Caco-2 (cell line): ENCODE results near the gene FGF12. TPM values are rescaled to one million over a fixed set of nuclear protein-coding genes. Genes with fewer than 3 reads are reported as not detected.

ENCODE experiments used
- BruUV-seq: library from RNA; stranded (reverse); fragments of 400-500 nt; replicated peaks from 2 replicates; lab custom pipeline; 2021; lab: Mats Ljungman, UMichigan
- CTCF ChIA-PET: fragments of 300-600 bp; sonication (Branson Sonifier 250); formaldehyde crosslinking; loops from one replicate; lab custom pipeline; 2022; ENCODE audit warnings: antibody characterized with exemption; lab: Charles Lee
- POLR2A ChIA-PET: fragments of 300-600 bp; sonication (Branson Sonifier 250); formaldehyde crosslinking; loops from one replicate; lab custom pipeline; 2022; ENCODE audit warnings: antibody characterized with exemption; lab: Charles Lee
- DNase-seq, 2 experiments: peaks; one replicate each; pipeline versions ENCODE4 v3.0.0 to v3.0.0-alpha.2; 2020 to 2022
- H3K27me3 ChIP-seq: replicated peaks from 2 replicates; pipeline ENCODE4 v1.6.0; 2011; ENCODE audit warnings: low read length; ENCODE audit not compliant: control insufficient read depth, insufficient read depth
- H3K36me3 ChIP-seq: 2 replicates; pipeline ENCODE4 v1.5.1; 2011; ENCODE audit warnings: low read length; ENCODE audit not compliant: control insufficient read depth, insufficient read depth
- H3K4me1 ChIP-seq: fragments of 250-450 bp; sonication (Bioruptor Pico); 2 replicates; pipeline ENCODE4 v1.5.1; 2020; ENCODE audit warnings: mild to moderate bottlenecking
- H3K4me3 ChIP-seq: 2 replicates; pipeline ENCODE4 v1.5.1; 2011; ENCODE audit warnings: low read depth, mild to moderate bottlenecking, control low read depth, low read length
- H3K9me3 ChIP-seq: fragments of 250-450 bp; sonication (Bioruptor Pico); 2 replicates; pipeline ENCODE4 v1.5.1; 2020; ENCODE audit warnings: mild to moderate bottlenecking, moderate library complexity
- H3K27ac Mint-ChIP-seq: one replicate; pipeline ENCODE4 v1.8.0; 2022; ENCODE audit warnings: mixed read lengths; ENCODE audit not compliant: unreplicated experiment
- H3K27me3 Mint-ChIP-seq: one replicate; pipeline ENCODE4 v1.8.0; 2022; ENCODE audit warnings: mixed read lengths; ENCODE audit not compliant: insufficient read depth, unreplicated experiment
- H3K36me3 Mint-ChIP-seq: one replicate; pipeline ENCODE4 v1.8.0; 2022; ENCODE audit warnings: mild to moderate bottlenecking, mixed read lengths; ENCODE audit not compliant: insufficient read depth, unreplicated experiment
- H3K4me1 Mint-ChIP-seq: one replicate; pipeline ENCODE4 v1.8.0; 2022; ENCODE audit warnings: low read depth, mixed read lengths; ENCODE audit not compliant: unreplicated experiment
- H3K4me3 Mint-ChIP-seq: one replicate; pipeline ENCODE4 v1.8.0; 2022; ENCODE audit warnings: mild to moderate bottlenecking, moderate library complexity, mixed read lengths; ENCODE audit not compliant: unreplicated experiment
- H3K9me3 Mint-ChIP-seq: one replicate; pipeline ENCODE4 v1.8.0; 2022; ENCODE audit warnings: mixed read lengths; ENCODE audit not compliant: unreplicated experiment
- intact Hi-C: fragments of 100-400 bp; cut with micrococcal nuclease; formaldehyde crosslinking; loops from one replicate; pipeline ENCODE4 v1.10.0; 2022; ENCODE audit not compliant: unreplicated experiment
- total RNA-seq: library from RNA; stranded (reverse); gene quantifications from 2 replicates; pipeline ENCODE4 v1.2.3, GENCODE V29; 2022
- TF ChIP-seq, protein P1 (sequence below), 2 experiments: fragments of 200-600 bp in 1 of 2; IDR thresholded peaks; 1 replicate in 1 of 2; 2 replicates in 1 of 2; pipeline versions ENCODE4 v1.5.1 to v1.8.0; 2011 to 2022; ENCODE audit warnings: antibody characterized with exemption in 1 of 2, control low read depth in 1 of 2, inconsistent platforms in 1 of 2, low read depth in 1 of 2, low read length in 1 of 2, mild to moderate bottlenecking in 1 of 2, moderate library complexity in 1 of 2; ENCODE audit not compliant: insufficient read depth in 1 of 2, severe bottlenecking in 1 of 2, unreplicated experiment in 1 of 2

FGF12 gene
- total RNA-seq, 1 experiment from 2014 or later: 0.41 TPM

DNA sequence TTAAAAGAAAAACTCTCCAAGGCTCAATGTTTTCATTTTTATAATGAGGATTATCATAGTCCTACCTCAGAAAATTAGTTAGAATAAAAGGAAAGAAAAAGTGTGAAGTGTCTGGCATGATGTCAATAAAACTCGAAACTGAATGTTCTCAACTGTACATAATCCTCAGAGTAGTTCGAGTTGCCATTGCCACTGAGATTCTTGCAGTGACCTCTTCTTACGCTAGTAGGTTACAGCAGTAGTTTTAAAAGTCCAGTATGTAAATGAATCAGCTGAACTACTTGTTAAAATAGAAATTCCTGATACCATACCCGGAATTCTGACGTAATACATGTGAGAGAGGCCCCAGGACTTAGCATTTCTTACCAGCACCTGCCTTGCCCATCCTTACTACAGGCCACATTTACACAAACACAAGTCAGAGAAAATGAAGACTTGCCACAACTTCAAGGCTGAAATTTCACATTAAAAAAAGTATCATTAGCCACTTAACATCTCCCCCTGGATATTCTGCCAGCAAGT is 502.6 kb downstream of the FGF12 start:
- no peaks in the 10 kb centered on the region for H3K27me3 Mint-ChIP-seq
- no peak overlapping the region for H3K27ac Mint-ChIP-seq
- H3K9me3 ChIP-seq: no peaks in the 10 kb centered on the region
- H3K4me1 ChIP-seq: no peaks in the 10 kb centered on the region
- CTCF ChIA-PET: no interaction called here
- POLR2A ChIA-PET: no interaction called here
- H3K36me3 Mint-ChIP-seq: no peaks in the 10 kb centered on the region
- H3K9me3 Mint-ChIP-seq: peaks cover 10% of the 10 kb centered on the region
- H3K27me3 ChIP-seq: no peaks in the 10 kb centered on the region
- TF ChIP-seq, protein P1, sequence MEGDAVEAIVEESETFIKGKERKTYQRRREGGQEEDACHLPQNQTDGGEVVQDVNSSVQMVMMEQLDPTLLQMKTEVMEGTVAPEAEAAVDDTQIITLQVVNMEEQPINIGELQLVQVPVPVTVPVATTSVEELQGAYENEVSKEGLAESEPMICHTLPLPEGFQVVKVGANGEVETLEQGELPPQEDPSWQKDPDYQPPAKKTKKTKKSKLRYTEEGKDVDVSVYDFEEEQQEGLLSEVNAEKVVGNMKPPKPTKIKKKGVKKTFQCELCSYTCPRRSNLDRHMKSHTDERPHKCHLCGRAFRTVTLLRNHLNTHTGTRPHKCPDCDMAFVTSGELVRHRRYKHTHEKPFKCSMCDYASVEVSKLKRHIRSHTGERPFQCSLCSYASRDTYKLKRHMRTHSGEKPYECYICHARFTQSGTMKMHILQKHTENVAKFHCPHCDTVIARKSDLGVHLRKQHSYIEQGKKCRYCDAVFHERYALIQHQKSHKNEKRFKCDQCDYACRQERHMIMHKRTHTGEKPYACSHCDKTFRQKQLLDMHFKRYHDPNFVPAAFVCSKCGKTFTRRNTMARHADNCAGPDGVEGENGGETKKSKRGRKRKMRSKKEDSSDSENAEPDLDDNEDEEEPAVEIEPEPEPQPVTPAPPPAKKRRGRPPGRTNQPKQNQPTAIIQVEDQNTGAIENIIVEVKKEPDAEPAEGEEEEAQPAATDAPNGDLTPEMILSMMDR (IDR thresholded peaks at IDR 0.05; ENCODE audit: insufficient read depth in 1 of 2, low read depth in 1 of 2, low read length in 1 of 2, severe bottlenecking in 1 of 2, unreplicated experiment in 1 of 2): no peak
- H3K4me3 Mint-ChIP-seq: no peak overlapping the region
- intact Hi-C loops: no loop called here
- no peaks in the 10 kb centered on the region for H3K36me3 ChIP-seq
- DNase-seq: no peak
- BruUV-seq: no TSS peak
- H3K4me3 ChIP-seq: no peak overlapping the region
- no peaks in the 10 kb centered on the region for H3K4me1 Mint-ChIP-seq

- Histone ChIP-seq H3K27me3 (no peaks in the 10 kb centered on the region), H3K9me3 (no peaks in the 10 kb centered on the region), H3K4me3 (no peak overlapping the region), H3K36me3 (no peaks in the 10 kb centered on the region), H3K4me1 (no peaks in the 10 kb centered on the region)
- Mint-ChIP-seq H3K4me1 (no peaks in the 10 kb centered on the region), H3K27me3 (no peaks in the 10 kb centered on the region), H3K27ac (no peak overlapping the region), H3K9me3 (peaks cover 11% of the 10 kb centered on the region), H3K4me3 (no peak overlapping the region), H3K36me3 (no peaks in the 10 kb centered on the region)
- no TSS peak for BruUV-seq
- TF ChIP-seq, protein P1 (IDR thresholded peaks at IDR 0.05; ENCODE audit: insufficient read depth in 1 of 2, low read depth in 1 of 2, low read length in 1 of 2, severe bottlenecking in 1 of 2, unreplicated experiment in 1 of 2): no peak
- ChIA-PET POLR2A (no interaction called here), CTCF (no interaction called here)
- DNase-seq: no peak
- intact Hi-C loops: no loop called here
Measured at GRCh38 chr3:192223815-192224214, 503.5 kb downstream of the FGF12 start.

DNA sequence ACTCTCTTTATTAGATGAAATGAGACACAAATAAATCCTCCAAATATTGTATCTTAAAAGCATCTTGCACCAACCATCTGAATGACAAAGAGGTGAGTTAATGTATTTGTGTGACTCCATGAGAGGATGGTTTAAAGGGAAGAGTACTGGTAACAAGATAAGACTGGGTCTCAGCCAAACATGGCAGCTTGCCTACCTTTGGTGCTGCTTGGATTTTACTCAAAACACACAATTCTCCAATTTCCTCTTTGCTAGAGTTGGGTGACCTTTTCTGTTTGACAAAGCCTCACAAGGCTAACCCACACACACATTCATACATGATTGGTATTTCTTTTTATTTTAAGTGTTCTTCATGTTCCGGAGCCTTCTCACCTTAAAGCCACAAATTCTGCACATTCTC is 506.4 kb downstream of the FGF12 start:
- Histone ChIP-seq H3K9me3 (no peaks in the 10 kb centered on the region), H3K27me3 (no peaks in the 10 kb centered on the region), H3K36me3 (no peaks in the 10 kb centered on the region), H3K4me1 (no peaks in the 10 kb centered on the region), H3K4me3 (no peak overlapping the region)
- H3K4me3 Mint-ChIP-seq: no peak overlapping the region
- ChIA-PET POLR2A (no interaction called here), CTCF (no interaction called here)
- H3K36me3 Mint-ChIP-seq: no peaks in the 10 kb centered on the region
- H3K27me3 Mint-ChIP-seq: no peaks in the 10 kb centered on the region
- H3K9me3 Mint-ChIP-seq: peaks cover 11% of the 10 kb centered on the region
- no peaks in the 10 kb centered on the region for H3K4me1 Mint-ChIP-seq
- no peak for DNase-seq
- H3K27ac Mint-ChIP-seq: no peak overlapping the region
- TF ChIP-seq, protein P1 (IDR thresholded peaks at IDR 0.05; ENCODE audit: insufficient read depth in 1 of 2, low read depth in 1 of 2, low read length in 1 of 2, severe bottlenecking in 1 of 2, unreplicated experiment in 1 of 2): no peak
- intact Hi-C loops: no loop called here
- BruUV-seq: no TSS peak
